Measurements from ENCODE around the gene BNC2.

BNC2 gene

GRCh38 chr9:16407617-16408016, 462.9 kb downstream of the BNC2 start:
- Mint-ChIP-seq H3K4me3 (no peak overlapping the region), H3K27me3 (ENCODE audit: low read depth) (no peaks in the 10 kb centered on the region), H3K9me3 (peaks cover 6% of the 10 kb centered on the region), H3K36me3 (ENCODE audit: low read depth) (peaks cover 4% of the 10 kb centered on the region), H3K27ac (no peak overlapping the region), H3K4me1 (peaks cover 21% of the 10 kb centered on the region)
- no peak for TF ChIP-seq CTCF (IDR thresholded peaks at IDR 0.05; ENCODE audit: unreplicated experiment in 3 of 3)

GRCh38 chr9:16406526-16407225, 463.8 kb downstream of the BNC2 start:
- Mint-ChIP-seq H3K36me3 (ENCODE audit: low read depth) (peaks cover 4% of the 10 kb centered on the region), H3K4me3 (no peak overlapping the region), H3K27me3 (ENCODE audit: low read depth) (no peaks in the 10 kb centered on the region), H3K9me3 (peaks cover 6% of the 10 kb centered on the region), H3K27ac (peak overlapping the region; percentile 7 to 69 (median 61)), H3K4me1 (peaks cover 21% of the 10 kb centered on the region)
- TF ChIP-seq CTCF (IDR thresholded peaks at IDR 0.05; ENCODE audit: unreplicated experiment in 3 of 3) = no peak

- H3K27ac Mint-ChIP-seq = peak overlapping the region in 2 of 3 experiments; percentile 3 to 8
- no peak for TF ChIP-seq CTCF (IDR thresholded peaks at IDR 0.05; ENCODE audit: unreplicated experiment in 3 of 3)
- peaks cover 4% of the 10 kb centered on the region for H3K36me3 Mint-ChIP-seq (ENCODE audit: low read depth)
- H3K27me3 Mint-ChIP-seq (ENCODE audit: low read depth) = no peaks in the 10 kb centered on the region
- H3K9me3 Mint-ChIP-seq = peaks cover 6% of the 10 kb centered on the region
- peaks cover 21% of the 10 kb centered on the region for H3K4me1 Mint-ChIP-seq
- no peak overlapping the region for H3K4me3 Mint-ChIP-seq
Measured at GRCh38 chr9:16405421-16405820, 465.0 kb downstream of the BNC2 start.

- Mint-ChIP-seq H3K27ac (peak overlapping the region in 1 of 3 experiments; percentile 31), H3K27me3 (ENCODE audit: low read depth) (no peaks in the 10 kb centered on the region), H3K4me1 (peaks cover 13% of the 10 kb centered on the region), H3K4me3 (no peak overlapping the region), H3K36me3 (ENCODE audit: low read depth) (peaks cover 4% of the 10 kb centered on the region), H3K9me3 (peaks cover 6% of the 10 kb centered on the region)
- no peak for TF ChIP-seq CTCF (IDR thresholded peaks at IDR 0.05; ENCODE audit: unreplicated experiment in 3 of 3)
Measured at GRCh38 chr9:16401701-16402100, 468.8 kb downstream of the BNC2 start.

- peaks cover 10% of the 10 kb centered on the region for H3K9me3 Mint-ChIP-seq
- H3K4me3 Mint-ChIP-seq = no peak overlapping the region
- H3K27ac Mint-ChIP-seq = no peak overlapping the region
- H3K36me3 Mint-ChIP-seq (ENCODE audit: low read depth) = peaks cover 5% of the 10 kb centered on the region
- H3K27me3 Mint-ChIP-seq (ENCODE audit: low read depth) = no peaks in the 10 kb centered on the region
- TF ChIP-seq CTCF (IDR thresholded peaks at IDR 0.05; ENCODE audit: unreplicated experiment in 3 of 3) = no peak
- H3K4me1 Mint-ChIP-seq = no peaks in the 10 kb centered on the region
Measured at GRCh38 chr9:16398691-16399090, 471.8 kb downstream of the BNC2 start.

- TF ChIP-seq CTCF (IDR thresholded peaks at IDR 0.05; ENCODE audit: unreplicated experiment in 3 of 3) = no peak
- no peak overlapping the region for H3K27ac Mint-ChIP-seq
- H3K4me1 Mint-ChIP-seq = no peaks in the 10 kb centered on the region
- peaks cover 5% of the 10 kb centered on the region for H3K9me3 Mint-ChIP-seq
- no peaks in the 10 kb centered on the region for H3K27me3 Mint-ChIP-seq (ENCODE audit: low read depth)
- no peak overlapping the region for H3K4me3 Mint-ChIP-seq
- H3K36me3 Mint-ChIP-seq (ENCODE audit: low read depth) = peaks cover 5% of the 10 kb centered on the region
Measured at GRCh38 chr9:16396389-16396788, 474.1 kb downstream of the BNC2 start.
